CD4-positive, alpha-beta memory T cell (primary cell): ENCODE results near the gene TBRG4. TPM values are rescaled to one million over a fixed set of nuclear protein-coding genes. Genes with fewer than 3 reads are reported as not detected.

Experiments used
- CTCF ChIA-PET: fragments of 350-600 bp; sonication (Branson Sonifier 250); formaldehyde crosslinking; loops from one replicate; lab custom pipeline; 2021; ENCODE audit warnings: inconsistent platforms; ENCODE audit not compliant: partially characterized antibody; lab: Charles Lee
- POLR2A ChIA-PET: fragments of 350-600 bp; sonication (Branson Sonifier 250); formaldehyde crosslinking; loops from one replicate; lab custom pipeline; 2021; ENCODE audit not compliant: partially characterized antibody; lab: Charles Lee
- DNase-seq, 5 donors: peaks; one replicate each; pipeline versions ENCODE4 v3.0.0 to v3.0.0-alpha.2; 2020 to 2022; ENCODE audit warnings: mixed read lengths in 1 of 5
- H3K27ac ChIP-seq: one replicate; pipeline ENCODE4 v1.7.0; 2013; ENCODE audit warnings: low read depth, low read length
- H3K27me3 ChIP-seq: 2 replicates; pipeline ENCODE4 v1.7.0; 2013; ENCODE audit warnings: mild to moderate bottlenecking, low read length, moderate library complexity; ENCODE audit not compliant: insufficient read depth
- H3K36me3 ChIP-seq: 2 replicates; pipeline ENCODE4 v1.7.0; 2013; ENCODE audit warnings: mild to moderate bottlenecking, low read length, moderate library complexity; ENCODE audit not compliant: insufficient read depth
- H3K4me1 ChIP-seq: 2 replicates; pipeline ENCODE4 v1.7.0; 2013; ENCODE audit warnings: mild to moderate bottlenecking, low read length, moderate library complexity; ENCODE audit not compliant: insufficient read depth
- H3K4me3 ChIP-seq, 2 donors: one replicate each; pipeline ENCODE4 v1.7.0; 2013; ENCODE audit warnings: low read length in 2 of 2, mild to moderate bottlenecking in 1 of 2
- H3K9me3 ChIP-seq, 2 donors: one replicate each; pipeline ENCODE4 v1.7.0; 2013; ENCODE audit warnings: low read length in 2 of 2, control low read depth in 1 of 2; ENCODE audit not compliant: control insufficient read depth in 1 of 2
- H3K27ac Mint-ChIP-seq, 7 donors: one replicate each; pipeline ENCODE4 v1.8.0; 2020 to 2021; ENCODE audit warnings: mixed read lengths in 7 of 7, mild to moderate bottlenecking in 6 of 7, inconsistent platforms in 3 of 7, moderate library complexity in 3 of 7
- H3K27me3 Mint-ChIP-seq, 2 donors: one replicate each; pipeline ENCODE4 v1.8.0; 2020 to 2021; ENCODE audit warnings: mixed read lengths in 2 of 2
- H3K36me3 Mint-ChIP-seq, 2 donors: one replicate each; pipeline ENCODE4 v1.8.0; 2020 to 2021; ENCODE audit warnings: mixed read lengths in 2 of 2, inconsistent platforms in 1 of 2, mild to moderate bottlenecking in 1 of 2
- H3K4me1 Mint-ChIP-seq, 4 donors: one replicate each; pipeline ENCODE4 v1.8.0; 2020 to 2021; ENCODE audit warnings: mixed read lengths in 4 of 4, mild to moderate bottlenecking in 1 of 4
- H3K4me3 Mint-ChIP-seq, 8 donors: one replicate each; pipeline ENCODE4 v1.8.0; 2020 to 2021; ENCODE audit warnings: mixed read lengths in 8 of 8, mild to moderate bottlenecking in 7 of 8, moderate library complexity in 6 of 8, inconsistent platforms in 3 of 8
- H3K9me3 Mint-ChIP-seq, 8 donors: one replicate each; pipeline ENCODE4 v1.8.0; 2020 to 2021; ENCODE audit warnings: mixed read lengths in 8 of 8, mild to moderate bottlenecking in 5 of 8, inconsistent platforms in 3 of 8, moderate library complexity in 1 of 8
- intact Hi-C: fragments of 100-400 bp; cut with micrococcal nuclease; formaldehyde crosslinking; loops from one replicate; pipeline ENCODE4 v1.15.1; 2023
- polyA plus RNA-seq, 2 donors: library from polyadenylated mRNA; unstranded; fragments of 300-500 nt; fragmentation: Illumina TruSeq; gene quantifications; one replicate each; pipeline ENCODE4 v1.2.3, GENCODE V29; 2021
- total RNA-seq, 2 experiments: library from RNA; stranded (reverse); gene quantifications; one replicate each; pipeline ENCODE4 v1.2.3, GENCODE V29; 2021

The TBRG4 gene
- total and polyA plus RNA-seq, 4 experiments from 2014 or later = 48.5 to 129 (median 84.3) TPM

- H3K36me3 Mint-ChIP-seq = peaks cover 22 to 58% of the 10 kb centered on the region in 2 donors
- no peak overlapping the region for H3K27ac Mint-ChIP-seq
- POLR2A ChIA-PET = interaction anchor here (2.4 kb wide), 1 partner anchor 10 kb away, joined by 10 read pairs; the partner anchor contains the start of gene TBRG4
- Histone ChIP-seq H3K4me1 (no peaks in the 10 kb centered on the region), H3K36me3 (peaks cover 70% of the 10 kb centered on the region), H3K9me3 (no peaks in the 10 kb centered on the region), H3K27me3 (no peaks in the 10 kb centered on the region), H3K4me3 (no peak overlapping the region), H3K27ac (no peak overlapping the region)
- H3K4me1 Mint-ChIP-seq = peaks cover 0 to 6% (median 0%) of the 10 kb centered on the region in 4 donors
- H3K27me3 Mint-ChIP-seq = no peaks in the 10 kb centered on the region
- intact Hi-C loops = no loop called here
- CTCF ChIA-PET = no interaction called here
- no peak overlapping the region for H3K4me3 Mint-ChIP-seq
- H3K9me3 Mint-ChIP-seq = no peaks in the 10 kb centered on the region
- no peak for DNase-seq
Measured at GRCh38 chr7:45100761-45101480, 10.6 kb downstream of the TBRG4 start.

DNA sequence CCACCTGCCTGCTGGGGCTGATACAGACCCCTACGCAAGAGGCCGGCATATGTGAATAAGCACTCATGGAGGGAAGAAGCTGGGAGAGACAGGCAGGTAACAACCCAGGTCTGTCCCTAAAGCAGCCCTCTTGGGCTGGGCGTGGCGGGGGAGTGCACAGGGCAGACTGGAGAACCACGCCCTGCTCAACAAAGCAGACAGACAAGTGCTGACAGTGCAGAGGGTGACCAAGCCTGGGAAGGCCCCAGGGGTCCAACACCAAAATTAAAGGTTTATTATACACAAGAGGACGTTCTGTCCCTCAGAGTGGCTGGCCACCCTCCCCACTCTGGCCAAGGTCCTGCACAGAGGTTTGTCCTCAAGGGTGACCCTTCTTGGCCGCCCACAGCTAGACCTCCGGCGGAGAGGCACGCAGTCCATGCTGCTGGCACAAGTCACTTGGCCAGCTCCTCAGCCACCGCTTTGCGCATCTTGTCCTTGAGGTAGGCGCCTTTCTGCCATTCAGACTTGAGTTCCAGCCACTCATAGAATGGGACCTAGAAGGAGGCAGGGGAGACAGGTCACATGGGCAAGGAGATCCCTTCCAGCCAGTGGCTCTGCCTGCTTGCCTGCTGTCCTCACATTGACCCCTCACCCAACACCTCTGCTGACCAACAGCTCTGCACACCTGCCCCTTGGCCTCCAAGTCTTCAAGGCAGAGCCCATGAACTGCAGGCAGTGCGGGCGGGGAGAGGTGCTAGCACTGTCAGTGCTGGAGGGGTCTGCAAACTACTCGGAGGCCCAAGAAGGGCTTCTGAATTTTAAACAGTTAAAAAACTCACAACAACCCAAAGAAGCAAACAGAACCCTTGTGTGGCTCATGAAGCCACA lies 11.4 kb downstream of the TBRG4 start:
- no peak for DNase-seq
- CTCF ChIA-PET = no interaction called here
- Mint-ChIP-seq H3K4me3 (no peak overlapping the region), H3K4me1 (no peaks in the 10 kb centered on the region), H3K36me3 (peaks cover 16 to 54% of the 10 kb centered on the region in 2 donors), H3K27me3 (no peaks in the 10 kb centered on the region), H3K27ac (peak overlapping the region in 1 of 7 donors; percentile 55), H3K9me3 (peaks cover 0 to 6% (median 0%) of the 10 kb centered on the region in 8 donors)
- POLR2A ChIA-PET = interaction anchor here (0.7 to 2.4 kb wide), 2 partner anchors 11 to 14 kb away, joined by 3 to 10 read pairs; partner anchors contain the start of gene TBRG4
- intact Hi-C loops = no loop called here
- H3K4me1 ChIP-seq = no peaks in the 10 kb centered on the region
- H3K27ac ChIP-seq = no peak overlapping the region
- H3K27me3 ChIP-seq = no peaks in the 10 kb centered on the region
- H3K4me3 ChIP-seq = no peak overlapping the region
- no peaks in the 10 kb centered on the region for H3K9me3 ChIP-seq
- peaks cover 62% of the 10 kb centered on the region for H3K36me3 ChIP-seq

DNA sequence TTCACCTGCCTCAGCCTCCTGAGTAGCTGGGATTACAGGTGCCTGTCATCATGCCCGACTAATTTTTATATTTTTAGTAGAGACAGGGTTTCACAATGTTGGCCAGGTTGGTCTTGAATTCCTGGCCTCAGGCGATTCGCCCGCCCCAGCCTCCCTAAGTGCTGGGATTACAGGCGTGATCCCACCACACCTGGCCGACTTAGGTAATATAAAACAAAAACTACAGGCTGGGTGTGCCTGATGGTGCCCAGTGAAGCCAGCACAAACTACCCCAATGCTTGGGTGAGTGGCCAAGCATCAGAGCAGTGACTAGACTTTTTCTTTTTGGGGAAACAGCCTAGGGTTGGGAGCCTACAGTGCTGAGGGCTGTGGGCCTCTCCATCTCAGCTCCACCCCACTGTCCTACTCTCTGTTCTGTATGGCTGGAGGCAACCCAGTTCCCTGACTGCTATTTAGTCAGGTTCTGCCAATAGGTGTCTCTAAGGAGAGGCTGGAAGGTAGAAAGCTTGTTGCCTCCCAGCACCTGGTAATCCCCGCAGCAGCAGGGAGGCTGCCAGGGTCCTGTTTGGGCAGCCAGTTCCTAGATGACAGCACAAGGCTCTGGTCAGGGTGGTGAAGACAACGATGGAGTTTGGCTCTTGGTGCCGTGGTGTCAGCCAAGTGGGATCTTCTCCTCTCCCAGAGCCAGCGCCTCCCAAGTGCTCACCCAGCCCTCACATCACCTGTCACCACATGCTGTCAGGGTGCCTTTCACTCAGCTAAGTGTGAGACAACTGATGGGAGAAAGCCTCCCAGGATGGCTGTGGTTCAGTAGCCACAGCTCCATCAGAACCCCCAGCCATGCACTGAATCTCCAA lies 12.3 kb downstream of the TBRG4 start:
- H3K27ac ChIP-seq = no peak overlapping the region
- Mint-ChIP-seq H3K27ac (no peak overlapping the region), H3K36me3 (peaks cover 15 to 52% of the 10 kb centered on the region in 2 donors), H3K27me3 (no peaks in the 10 kb centered on the region), H3K4me1 (no peaks in the 10 kb centered on the region), H3K4me3 (no peak overlapping the region), H3K9me3 (peaks cover 0 to 11% (median 0%) of the 10 kb centered on the region in 8 donors)
- H3K36me3 ChIP-seq = peaks cover 53% of the 10 kb centered on the region
- POLR2A ChIA-PET = interaction anchor here (0.7 to 2.4 kb wide), 2 partner anchors 12 to 15 kb away, joined by 3 to 10 read pairs; partner anchors contain the start of gene TBRG4
- DNase-seq = no peak
- CTCF ChIA-PET = interaction anchor here (0.6 kb wide), 1 partner anchor 11 kb away, joined by 3 read pairs; no protein-coding TSS in a partner anchor
- no peak overlapping the region for H3K4me3 ChIP-seq
- no peaks in the 10 kb centered on the region for H3K4me1 ChIP-seq
- intact Hi-C loops = no loop called here
- no peaks in the 10 kb centered on the region for H3K27me3 ChIP-seq
- H3K9me3 ChIP-seq = no peaks in the 10 kb centered on the region

GRCh38 chr7:45092931-45093235 lies 18.6 kb downstream of the TBRG4 start:
- peaks cover 0 to 10% (median 7%) of the 10 kb centered on the region in 4 donors for H3K4me1 Mint-ChIP-seq

DNA sequence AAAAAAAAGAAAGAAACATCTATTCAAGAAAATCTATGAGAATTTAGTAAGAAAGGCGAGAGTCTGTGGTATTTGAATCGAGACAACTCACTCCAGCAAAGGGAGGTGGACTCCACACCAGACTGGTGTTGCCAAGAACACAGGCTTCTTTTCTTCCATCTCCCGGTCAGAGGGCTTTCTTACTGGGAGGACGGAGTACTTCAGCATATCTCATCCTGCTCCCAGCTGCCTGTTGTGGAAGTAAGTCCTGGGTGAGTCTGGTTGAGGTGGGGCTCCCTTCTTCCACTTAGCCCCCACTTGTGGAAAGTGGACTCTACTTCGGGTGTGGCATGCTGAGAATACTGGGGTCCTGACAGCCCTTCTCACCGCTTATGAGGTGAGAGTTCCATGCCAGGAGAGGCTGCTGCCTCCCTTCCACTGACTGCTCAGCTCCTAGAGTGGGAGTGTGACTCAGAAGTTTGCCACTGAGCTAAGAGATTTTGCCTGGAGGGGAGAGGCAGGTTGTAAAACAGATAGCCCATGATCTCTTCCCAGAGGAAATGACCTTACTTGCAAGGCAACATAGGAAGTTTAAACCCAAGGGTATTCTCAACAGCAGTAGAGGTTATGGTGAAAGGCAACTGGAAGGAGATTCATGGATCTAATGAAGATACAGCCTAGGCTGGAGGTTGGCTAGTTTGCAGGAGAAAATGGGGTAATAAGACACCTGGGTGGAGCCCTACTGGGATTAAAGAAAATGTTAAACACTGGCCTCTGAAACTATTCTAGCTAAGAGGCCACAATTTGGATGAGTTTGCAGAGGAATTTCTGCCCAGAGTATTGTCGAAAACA lies 19.2 kb downstream of the TBRG4 start:
- Mint-ChIP-seq H3K36me3 (peaks cover 0 to 6% of the 10 kb centered on the region in 2 donors), H3K27ac (no peak overlapping the region), H3K4me3 (no peak overlapping the region), H3K9me3 (peaks cover 0 to 26% (median 9%) of the 10 kb centered on the region in 8 donors), H3K27me3 (peaks cover 1 to 5% of the 10 kb centered on the region in 2 donors), H3K4me1 (peaks cover 0 to 10% (median 7%) of the 10 kb centered on the region in 4 donors)
- POLR2A ChIA-PET = no interaction called here
- Histone ChIP-seq H3K27me3 (peaks cover 8% of the 10 kb centered on the region), H3K27ac (no peak overlapping the region), H3K9me3 (no peaks in the 10 kb centered on the region), H3K4me1 (peaks cover 8% of the 10 kb centered on the region), H3K36me3 (no peaks in the 10 kb centered on the region), H3K4me3 (no peak overlapping the region)
- CTCF ChIA-PET = interaction anchor here (1.8 kb wide), 1 partner anchor 119 kb away, joined by 4 read pairs; no protein-coding TSS in a partner anchor
- DNase-seq = no peak
- intact Hi-C loops = no loop called here

More at GRCh38 chr7:45092931-45093235, 18.6 kb downstream of the TBRG4 start:
- no peak overlapping the region for H3K4me3 Mint-ChIP-seq
- no peak for DNase-seq
- H3K27me3 Mint-ChIP-seq = peaks cover 1 to 5% of the 10 kb centered on the region in 2 donors
- POLR2A ChIA-PET = no interaction called here
- Histone ChIP-seq H3K27me3 (peaks cover 8% of the 10 kb centered on the region), H3K9me3 (no peaks in the 10 kb centered on the region), H3K36me3 (no peaks in the 10 kb centered on the region), H3K4me1 (peaks cover 8% of the 10 kb centered on the region), H3K4me3 (no peak overlapping the region), H3K27ac (no peak overlapping the region)
- peaks cover 0 to 26% (median 9%) of the 10 kb centered on the region in 8 donors for H3K9me3 Mint-ChIP-seq
- no peak overlapping the region for H3K27ac Mint-ChIP-seq
- peaks cover 5 to 6% of the 10 kb centered on the region in 2 donors for H3K36me3 Mint-ChIP-seq
- CTCF ChIA-PET = interaction anchor here (1.8 kb wide), 1 partner anchor 119 kb away, joined by 4 read pairs; no protein-coding TSS in a partner anchor
- intact Hi-C loops = no loop called here

GRCh38 chr7:45089341-45089891 lies 22.1 kb downstream of the TBRG4 start:
- Histone ChIP-seq H3K27ac (no peak overlapping the region), H3K4me1 (peaks cover 8% of the 10 kb centered on the region), H3K36me3 (no peaks in the 10 kb centered on the region), H3K9me3 (no peaks in the 10 kb centered on the region), H3K4me3 (peak overlapping the region in 1 of 2 donors; percentile 49), H3K27me3 (peaks cover 8% of the 10 kb centered on the region)
- ChIA-PET CTCF (no interaction called here), POLR2A (interaction anchor here (0.5 to 1.7 kb wide), 4 partner anchors 9 to 61 kb away, joined by 3 to 5 read pairs (median 4); no protein-coding TSS in a partner anchor)
- intact Hi-C loops = no loop called here
- Mint-ChIP-seq H3K4me1 (peaks cover 0 to 10% (median 7%) of the 10 kb centered on the region in 4 donors), H3K9me3 (peaks cover 0 to 15% (median 9%) of the 10 kb centered on the region in 8 donors), H3K27ac (peak overlapping the region in 6 of 7 donors; percentile 31 to 86 (median 52)), H3K27me3 (peaks cover 1 to 5% of the 10 kb centered on the region in 2 donors), H3K36me3 (peaks cover 0 to 6% of the 10 kb centered on the region in 2 donors), H3K4me3 (peak overlapping the region; percentile 52 to 80 (median 70))
- peak; percentile 52 to 78 (median 57) for DNase-seq
